Epithelial cell of esophagus (primary cell): Measurements from ENCODE around the gene DCUN1D3.
"Not testable (repeated sequence)": the region's sequence is repeated elsewhere in the genome, so short reads cannot be mapped to it uniquely, and the experiment has no call there.

Experiments used
- DNase-seq: peaks from one replicate; pipeline ENCODE4 v3.0.0; 2010; ENCODE audit warnings: low read depth
- H3K4me3 ChIP-seq: 2 replicates; pipeline ENCODE4 v1.5.1; 2011; ENCODE audit warnings: mild to moderate bottlenecking, low read length, control low read depth
- CTCF ChIP-seq: IDR thresholded peaks from 2 replicates; pipeline ENCODE4 v1.5.1; 2011; ENCODE audit warnings: low read depth, mild to moderate bottlenecking, low read length, control low read depth, inconsistent platforms; ENCODE audit not compliant: insufficient read depth; ENCODE audit errors: missing control alignments

Gene DCUN1D3

DNA sequence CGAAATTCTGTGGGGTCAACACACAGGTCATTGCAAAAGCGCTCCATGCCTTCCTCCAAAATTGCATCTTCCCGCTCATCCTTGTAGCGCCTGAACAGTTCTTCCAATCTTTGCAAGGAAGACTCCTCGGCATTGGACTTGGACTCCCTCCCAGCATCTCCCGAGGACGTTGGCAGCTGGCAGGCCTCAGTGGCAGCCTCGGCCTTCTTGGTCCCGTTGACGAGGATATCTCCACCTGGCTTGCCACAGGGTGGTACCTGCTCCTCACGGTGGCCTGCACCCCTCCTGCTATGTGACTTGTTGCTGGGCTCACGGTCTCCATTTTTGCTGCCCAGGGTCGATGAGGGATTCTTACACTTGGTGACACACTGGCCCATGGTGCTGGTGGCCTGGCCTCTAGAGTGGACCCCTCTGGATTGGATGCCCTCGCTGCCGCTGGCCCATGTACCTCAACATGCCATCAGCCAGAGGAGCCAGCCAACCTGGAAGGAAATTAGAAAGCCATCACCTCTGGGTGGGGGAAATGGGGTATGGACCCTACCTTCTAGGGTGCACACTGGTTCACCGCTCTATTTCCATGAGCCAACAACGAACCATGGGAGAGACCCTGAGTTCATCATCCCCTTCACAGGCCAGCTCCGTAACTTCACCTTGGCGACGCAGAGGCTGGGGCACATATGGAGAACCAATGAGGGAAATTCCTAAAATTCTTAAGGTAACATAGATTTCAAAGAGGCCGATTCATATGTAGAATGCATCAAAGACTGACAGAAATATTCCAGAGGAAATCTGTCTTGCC lies 37.8 kb downstream of the DCUN1D3 start:
- no peak for DNase-seq
- TF ChIP-seq CTCF, result no peak
- H3K4me3 ChIP-seq, result no peak overlapping the region

GRCh38 chr16:20860995-20861394 lies 39.2 kb downstream of the DCUN1D3 start:
- not testable (repeated sequence) for DNase-seq

DNA sequence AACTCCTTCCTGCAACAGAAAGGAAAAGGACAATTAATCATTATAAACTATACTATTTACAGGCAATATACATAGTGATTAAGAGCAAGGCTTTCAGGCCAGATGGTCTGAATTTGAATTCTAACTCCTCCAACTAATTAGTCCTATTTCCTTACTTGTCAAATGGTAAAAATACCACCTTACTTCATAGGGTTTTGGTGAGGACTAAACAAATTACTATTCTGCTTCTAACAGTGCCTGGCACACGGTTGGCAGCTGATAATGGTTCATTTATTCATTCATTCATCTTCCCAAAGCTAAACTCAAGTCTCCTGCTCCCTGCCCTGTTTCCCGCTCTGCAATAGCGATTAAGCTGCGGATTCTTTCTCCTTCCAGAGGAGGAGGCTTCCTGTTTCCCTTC lies 39.8 kb downstream of the DCUN1D3 start:
- TF ChIP-seq CTCF, result no peak
- H3K4me3 ChIP-seq, result no peak overlapping the region

More at GRCh38 chr16:20860995-20861394, 39.2 kb downstream of the DCUN1D3 start:
- H3K4me3 ChIP-seq, result not testable (repeated sequence)

GRCh38 chr16:20859699-20860098 lies 40.5 kb downstream of the DCUN1D3 start:
- TF ChIP-seq CTCF, result no peak
- H3K4me3 ChIP-seq, result no peak overlapping the region
- no peak for DNase-seq

More for the DNA sequence above, 39.8 kb downstream of the DCUN1D3 start:
- DNase-seq, result no peak

DNA sequence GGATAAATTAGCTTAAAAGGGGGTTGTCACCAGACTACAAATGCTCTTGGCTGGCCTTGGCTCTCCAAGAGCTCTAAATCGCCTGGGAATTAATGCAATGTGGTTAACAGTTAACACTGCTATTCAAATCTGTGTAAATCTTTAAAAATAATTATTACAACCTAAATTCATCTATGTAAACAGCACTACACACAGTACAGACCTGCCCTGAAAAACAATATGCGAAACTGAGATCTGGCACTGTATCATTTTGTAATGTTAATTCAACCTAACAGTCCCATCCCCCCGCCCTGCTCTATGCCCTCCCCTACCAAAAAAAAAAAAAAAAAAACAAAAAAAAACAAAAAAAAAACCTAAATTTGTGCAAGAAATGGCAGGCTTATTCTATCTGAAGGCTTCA lies 40.9 kb downstream of the DCUN1D3 start:
- TF ChIP-seq CTCF, result no peak
- H3K4me3 ChIP-seq, result no peak overlapping the region
- DNase-seq, result no peak

DNA sequence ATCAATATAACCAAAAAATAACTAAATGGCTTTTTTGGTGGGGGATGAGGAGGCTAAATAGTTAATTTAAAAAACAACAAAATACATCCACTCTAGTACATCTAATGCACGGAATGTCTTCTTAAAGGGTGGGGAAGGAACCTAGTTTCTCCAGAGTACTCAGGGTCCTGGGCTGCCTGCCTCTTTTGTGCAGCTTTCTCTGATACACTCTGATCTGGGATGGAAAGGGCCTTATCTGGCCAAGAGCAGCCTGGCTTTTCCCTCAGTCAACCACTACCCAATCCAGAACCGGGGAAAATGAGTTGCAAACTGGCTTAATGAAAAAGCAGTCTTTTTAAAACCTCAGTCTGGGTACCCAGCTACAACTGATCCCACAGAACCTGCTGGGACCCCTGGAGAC lies 42.9 kb downstream of the DCUN1D3 start:
- no peak for TF ChIP-seq CTCF
- H3K4me3 ChIP-seq, result no peak overlapping the region
- DNase-seq, result no peak

GRCh38 chr16:20854963-20855362 lies 45.2 kb downstream of the DCUN1D3 start:
- no peak overlapping the region for H3K4me3 ChIP-seq
- TF ChIP-seq CTCF, result no peak
- no peak for DNase-seq
